ENCODE results near the gene MVD.
"Not testable (repeated sequence)": the region's sequence is repeated elsewhere in the genome, so short reads cannot be mapped to it uniquely, and the experiment has no call there.

The MVD gene

GRCh38 chr16:88624977-88625576, 37.8 kb downstream of the MVD start:
- DNase-seq (ENCODE audit: low read depth), result no peak

GRCh38 chr16:88624481-88624880, 38.4 kb downstream of the MVD start:
- no peak for DNase-seq (ENCODE audit: low read depth)

GRCh38 chr16:88623858-88624257, 39.0 kb downstream of the MVD start:
- DNase-seq (ENCODE audit: low read depth), result no peak

- no peak for DNase-seq (ENCODE audit: low read depth)
Measured at GRCh38 chr16:88622866-88623265, 40.0 kb downstream of the MVD start.

GRCh38 chr16:88622125-88622524, 40.8 kb downstream of the MVD start:
- no peak for DNase-seq (ENCODE audit: low read depth)

- DNase-seq (ENCODE audit: low read depth), result no peak
Measured at GRCh38 chr16:88619859-88620815, 42.8 kb downstream of the MVD start.

GRCh38 chr16:88618956-88619667, 43.8 kb downstream of the MVD start:
- DNase-seq (ENCODE audit: low read depth), result no peak

GRCh38 chr16:88618182-88618955, 44.5 kb downstream of the MVD start:
- DNase-seq (ENCODE audit: low read depth), result no peak

GRCh38 chr16:88617268-88618031, 45.4 kb downstream of the MVD start:
- peak; percentile 43 for DNase-seq (ENCODE audit: low read depth)

GRCh38 chr16:88616736-88617135, 46.2 kb downstream of the MVD start:
- DNase-seq (ENCODE audit: low read depth), result no peak

- no peak for DNase-seq (ENCODE audit: low read depth)
Measured at GRCh38 chr16:88616320-88616719, 46.6 kb downstream of the MVD start.

GRCh38 chr16:88614818-88615580, 47.9 kb downstream of the MVD start:
- no peak for DNase-seq (ENCODE audit: low read depth)

- DNase-seq (ENCODE audit: low read depth), result peak; percentile 13
Measured at GRCh38 chr16:88613911-88614817, 48.7 kb downstream of the MVD start.

GRCh38 chr16:88613293-88613692, 49.6 kb downstream of the MVD start:
- no peak for DNase-seq (ENCODE audit: low read depth)

GRCh38 chr16:88610909-88611812, 51.7 kb downstream of the MVD start:
- no peak for DNase-seq (ENCODE audit: low read depth)

GRCh38 chr16:88610080-88610479, 52.8 kb downstream of the MVD start:
- DNase-seq (ENCODE audit: low read depth), result no peak

- DNase-seq (ENCODE audit: low read depth), result not testable (repeated sequence)
Measured at GRCh38 chr16:88609426-88609825, 53.5 kb downstream of the MVD start.

GRCh38 chr16:88608076-88608475, 54.8 kb downstream of the MVD start:
- no peak for DNase-seq (ENCODE audit: low read depth)

Measured in EH (cell line).